GM12874 (cell line): ENCODE measurements around the gene TCF21.
A peak's percentile ranks its signal among the peaks of the same experiment; 100 is the strongest.

ENCODE experiments used
- CTCF ChIP-seq: IDR thresholded peaks from 2 replicates; pipeline ENCODE4 v1.5.1; 2011; ENCODE audit warnings: low read depth, mild to moderate bottlenecking, control low read depth, low read length, moderate library complexity; ENCODE audit not compliant: insufficient read depth

The TCF21 gene

GRCh38 chr6:133895573-133896343 is 6.8 kb downstream of the TCF21 start:
- no peak for TF ChIP-seq CTCF

- TF ChIP-seq CTCF, result no peak
Observed at GRCh38 chr6:133896344-133896721, 7.4 kb downstream of the TCF21 start.

- TF ChIP-seq CTCF, result no peak
Observed at GRCh38 chr6:133898263-133898662, 9.3 kb downstream of the TCF21 start.

GRCh38 chr6:133899556-133899955 is 10.6 kb downstream of the TCF21 start:
- no peak for TF ChIP-seq CTCF

GRCh38 chr6:133903855-133904254 is 14.9 kb downstream of the TCF21 start:
- no peak for TF ChIP-seq CTCF

GRCh38 chr6:133906050-133906449 is 17.1 kb downstream of the TCF21 start:
- TF ChIP-seq CTCF, result no peak

- peak; percentile 89 for TF ChIP-seq CTCF
Observed at GRCh38 chr6:133916650-133917151, 27.8 kb downstream of the TCF21 start.
